DMS79 treated with DMSO at 0.1 percent for 48 hours (cell line): Measurements from ENCODE around the gene C1QTNF12.
"Not testable (repeated sequence)": the region's sequence is repeated elsewhere in the genome, so short reads cannot be mapped to it uniquely, and the experiment has no call there.

Experiments used
- DNase-seq: peaks from one replicate; lab custom pipeline; 2025; lab: John Stamatoyannopoulos, UW

Gene C1QTNF12

DNA sequence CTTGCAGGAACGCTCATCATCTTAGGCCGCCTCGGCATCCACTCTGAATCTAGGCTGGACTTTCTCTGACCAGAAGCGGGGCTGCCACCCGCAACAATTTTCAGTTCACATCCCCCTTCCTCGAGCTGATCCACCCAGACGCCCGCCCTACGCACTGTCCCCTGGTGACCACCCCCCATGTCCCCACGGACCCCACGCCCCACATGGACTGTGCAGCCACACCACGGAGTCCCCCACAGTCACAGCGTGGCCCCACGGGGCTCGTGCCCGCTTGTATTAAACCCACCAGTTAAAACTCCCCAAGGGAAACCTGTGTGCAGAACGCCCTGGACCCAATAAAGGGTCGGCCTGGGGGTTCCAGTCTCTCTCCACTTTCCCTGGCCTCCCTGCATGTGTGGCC lies 13.0 kb upstream of the C1QTNF12 start:
- DNase-seq, result no peak

DNA sequence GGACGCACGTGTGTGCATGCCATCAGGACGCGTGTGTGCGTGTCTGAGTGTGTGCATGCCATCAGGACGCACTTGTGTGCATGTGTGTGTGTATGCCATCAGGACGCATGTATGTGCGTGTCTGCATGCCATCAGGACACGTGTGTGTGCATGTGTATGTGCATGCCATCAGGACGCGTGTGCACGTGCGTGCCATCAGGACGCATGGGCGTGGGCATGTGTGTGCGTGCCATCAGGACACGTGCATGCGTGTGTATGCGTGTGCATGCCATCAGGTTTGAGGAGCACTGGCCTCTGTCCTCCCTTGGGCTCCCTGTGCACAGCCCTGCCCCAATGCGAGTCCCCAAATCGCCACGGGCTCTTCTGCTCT lies 12.6 kb upstream of the C1QTNF12 start:
- DNase-seq, result no peak

DNA sequence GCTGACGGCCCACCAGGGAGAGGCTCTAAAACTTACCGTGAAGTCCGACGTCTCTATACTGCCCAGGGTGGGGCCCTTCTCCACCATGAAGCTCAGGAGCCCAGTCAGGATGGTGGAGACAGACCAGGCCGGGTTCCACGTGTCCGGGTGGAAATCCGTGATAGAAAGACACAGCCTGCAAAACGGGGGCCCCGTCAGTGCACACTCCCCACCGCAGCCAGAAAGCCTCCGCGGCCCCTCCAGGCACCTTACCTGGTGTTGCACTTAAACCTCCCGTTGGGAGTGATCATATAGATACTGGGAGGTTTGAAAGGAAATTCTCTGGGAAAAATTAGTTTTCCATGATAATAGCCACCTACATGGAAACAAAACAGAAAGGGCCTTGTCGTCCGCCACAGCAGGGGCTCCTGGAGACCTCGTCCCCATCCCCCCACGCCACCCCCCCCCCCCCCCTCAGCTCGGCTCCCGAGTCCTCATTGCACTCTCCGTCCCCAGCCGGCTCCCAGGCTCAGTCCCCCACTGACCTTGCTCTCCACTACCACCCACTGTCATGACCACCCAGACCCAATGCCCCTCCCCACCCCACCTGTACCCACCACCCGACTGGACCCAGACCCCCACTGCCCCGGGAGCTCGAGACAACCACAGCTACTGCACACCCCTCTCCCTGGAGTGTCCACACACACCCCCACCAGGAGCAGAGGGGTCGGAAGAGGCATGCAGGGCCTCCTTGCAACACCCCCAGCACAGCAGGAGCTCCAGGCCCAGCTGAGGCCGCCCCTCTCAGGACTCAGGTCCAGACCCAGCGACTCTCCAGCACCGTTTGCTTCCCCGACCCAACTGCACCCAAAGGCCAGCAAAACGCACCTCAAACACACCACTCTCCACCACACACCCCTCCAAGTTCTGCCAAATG lies 10.7 kb upstream of the C1QTNF12 start:
- DNase-seq, result no peak

DNA sequence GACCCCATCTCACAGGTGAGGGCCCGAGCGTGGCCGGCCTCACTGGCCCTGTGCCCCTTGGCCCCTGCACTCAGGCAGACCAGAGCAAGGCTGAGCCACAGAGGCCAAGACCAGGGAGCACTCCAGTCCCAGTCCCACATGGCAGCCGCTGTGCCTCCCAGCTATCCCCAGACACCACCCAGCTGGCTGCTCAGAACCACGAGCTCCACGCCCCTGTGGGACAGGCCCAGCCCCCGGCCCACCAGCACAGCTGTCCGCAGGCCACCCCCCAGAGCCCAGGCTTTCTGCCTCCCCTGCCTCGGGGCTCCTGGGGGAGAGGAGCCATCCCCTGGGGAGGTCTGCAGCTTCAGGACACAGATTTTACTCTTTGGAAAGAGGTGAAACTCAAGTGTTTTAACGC lies 9.1 kb upstream of the C1QTNF12 start:
- no peak for DNase-seq

DNA sequence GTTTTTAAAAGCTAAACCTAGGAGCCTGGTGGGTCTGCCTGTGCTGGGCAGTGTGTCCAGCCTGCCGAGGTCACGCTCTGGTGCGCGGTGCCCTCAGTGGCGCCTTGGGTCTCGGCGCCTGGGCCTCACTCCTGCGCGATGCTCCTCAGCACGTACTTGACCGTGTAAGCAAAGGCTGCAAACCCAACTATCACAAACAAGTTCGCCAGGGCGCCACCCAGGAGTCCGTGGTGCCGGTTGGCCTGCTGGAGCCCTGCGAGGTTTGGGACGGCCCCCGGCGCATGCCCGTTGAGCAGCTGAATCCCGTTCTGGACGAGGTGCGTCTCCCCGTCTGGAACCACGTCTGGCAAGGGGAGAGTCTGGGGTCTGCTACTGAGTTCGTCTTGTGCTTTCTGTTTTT lies 8.6 kb upstream of the C1QTNF12 start:
- no peak for DNase-seq

DNA sequence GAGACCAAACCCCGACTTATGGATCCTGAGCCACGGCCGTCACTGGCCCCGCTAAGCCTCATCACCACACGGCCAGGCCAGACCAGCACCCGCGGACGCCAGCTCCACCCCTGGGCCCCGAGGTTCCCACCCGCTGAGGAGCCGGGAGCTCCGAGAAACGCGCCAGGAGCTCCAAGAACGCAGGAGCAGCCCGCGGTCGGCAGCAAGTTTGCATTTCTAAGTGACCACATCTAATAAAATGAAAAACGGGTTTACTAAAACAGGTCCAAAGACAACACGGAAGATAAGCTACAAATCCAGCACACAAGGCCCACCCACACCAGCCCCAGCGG lies 8.1 kb upstream of the C1QTNF12 start:
- no peak for DNase-seq

DNA sequence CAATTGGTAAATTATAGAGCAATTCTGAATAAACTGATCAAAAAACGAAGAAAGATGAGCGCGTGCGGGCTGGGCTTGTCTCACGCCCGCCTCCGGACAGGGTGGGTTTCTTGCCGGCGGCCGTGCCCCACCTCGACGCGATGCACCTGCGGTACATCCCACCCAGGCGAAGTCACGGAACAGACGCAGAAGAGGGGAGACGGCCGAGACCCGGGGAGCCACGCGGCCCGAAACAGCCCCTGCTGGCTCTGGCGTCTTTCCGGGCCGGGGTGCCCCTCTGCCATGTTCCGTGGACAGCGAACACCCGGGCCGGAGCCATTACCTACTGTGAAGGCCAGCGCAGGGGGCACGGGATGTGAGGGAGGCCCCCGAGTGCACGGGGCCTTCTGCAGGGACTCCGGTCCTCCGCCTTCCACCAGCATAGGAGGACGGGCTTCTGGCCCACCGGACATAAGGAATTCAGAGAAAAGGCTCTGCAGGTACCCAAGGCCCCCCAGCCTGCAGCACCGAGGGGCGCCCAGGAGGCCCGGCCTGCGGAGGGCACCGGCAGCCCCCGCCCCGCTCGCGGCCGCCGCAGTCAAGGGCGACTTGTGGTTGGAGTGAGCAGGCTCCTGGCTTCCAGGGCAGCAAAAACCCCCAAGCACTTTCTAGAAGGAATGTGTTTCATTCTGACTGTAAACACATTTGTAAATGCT lies 7.6 kb upstream of the C1QTNF12 start:
- DNase-seq, result no peak

DNA sequence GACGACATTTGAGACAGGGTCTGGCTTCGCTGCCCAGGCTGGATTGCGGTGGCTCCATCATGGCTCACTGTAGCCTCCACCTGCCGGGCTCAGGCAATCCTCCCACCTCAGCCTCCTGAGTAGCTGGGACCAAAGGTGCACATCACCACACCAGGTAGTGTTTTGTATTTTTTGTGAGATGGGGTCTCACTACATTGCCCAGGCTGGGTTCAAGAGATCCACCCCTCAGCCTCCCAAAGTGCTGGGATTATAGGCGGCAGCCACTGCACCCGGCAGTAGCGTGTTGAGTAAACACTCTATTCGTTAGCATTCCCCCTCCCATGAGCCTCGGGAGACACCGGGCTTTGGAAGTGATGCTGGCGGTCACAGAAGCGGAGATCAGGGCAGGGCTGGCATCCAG lies 6.8 kb upstream of the C1QTNF12 start:
- DNase-seq, result no peak

DNA sequence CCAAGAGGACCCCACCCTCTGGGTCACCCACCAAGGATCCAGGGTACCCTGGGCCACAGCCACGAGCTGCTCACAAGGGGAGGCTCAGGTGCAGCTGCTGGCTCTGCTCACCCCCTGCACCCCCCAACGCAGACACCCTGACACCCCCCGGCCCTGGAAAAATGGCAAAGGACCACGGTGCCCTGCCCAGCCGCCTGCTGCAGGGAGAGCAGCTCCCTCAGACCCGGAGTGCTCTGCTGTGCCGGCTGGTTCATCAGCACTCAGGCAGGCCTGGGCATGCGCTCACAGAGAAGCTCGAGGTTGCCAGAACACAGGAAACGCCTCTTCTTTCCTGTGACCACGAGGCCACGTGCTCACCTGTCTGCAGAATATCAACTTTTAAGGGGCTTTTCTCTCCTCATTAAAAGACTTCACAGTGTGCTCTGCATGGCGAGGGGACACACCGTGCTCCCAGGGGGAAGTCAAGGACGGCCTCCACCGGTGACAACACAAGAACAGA lies 4.3 kb upstream of the C1QTNF12 start:
- peak; percentile 51 for DNase-seq

DNA sequence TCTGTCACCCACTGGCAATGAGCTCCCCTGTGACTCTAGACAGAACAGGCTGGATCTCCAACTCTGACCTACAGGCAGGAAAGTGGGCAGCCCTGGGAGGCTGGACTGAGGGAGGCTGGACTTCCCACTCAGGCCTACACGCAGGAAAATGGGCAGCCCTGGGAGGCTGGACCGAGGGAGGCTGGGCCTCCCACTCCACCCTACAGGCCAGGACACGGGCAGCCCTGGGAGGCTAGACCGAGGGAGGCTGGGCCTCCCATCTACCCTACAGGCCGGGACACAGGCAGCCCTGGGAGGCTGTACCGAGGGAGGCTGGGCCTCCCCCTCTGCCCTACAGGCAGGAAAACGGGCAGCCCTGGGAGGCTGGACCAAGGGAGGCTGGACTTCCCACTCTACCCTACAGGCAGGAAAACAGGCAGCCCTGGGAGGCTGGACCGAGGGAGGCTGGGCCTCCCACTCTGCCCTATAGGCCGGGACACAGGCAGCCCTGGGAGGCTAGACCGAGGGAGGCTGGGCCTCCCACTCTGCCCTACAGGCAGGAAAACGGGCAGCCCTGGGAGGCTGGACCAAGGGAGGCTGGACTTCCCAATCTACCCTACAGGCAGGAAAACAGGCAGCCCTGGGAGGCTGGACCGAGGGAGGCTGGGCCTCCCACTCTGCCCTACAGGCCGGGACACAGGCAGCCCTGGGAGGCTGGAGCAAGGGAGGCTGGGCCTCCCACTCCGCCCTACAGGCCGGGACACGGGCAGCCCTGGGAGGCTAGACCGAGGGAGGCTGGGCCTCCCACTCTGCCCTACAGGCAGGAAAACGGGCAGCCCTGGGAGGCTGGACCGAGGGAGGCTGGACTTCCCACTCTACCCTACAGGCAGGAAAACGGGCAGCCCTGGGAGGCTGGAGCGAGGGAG lies 1.7 kb upstream of the C1QTNF12 start:
- not testable (repeated sequence) for DNase-seq

DNA sequence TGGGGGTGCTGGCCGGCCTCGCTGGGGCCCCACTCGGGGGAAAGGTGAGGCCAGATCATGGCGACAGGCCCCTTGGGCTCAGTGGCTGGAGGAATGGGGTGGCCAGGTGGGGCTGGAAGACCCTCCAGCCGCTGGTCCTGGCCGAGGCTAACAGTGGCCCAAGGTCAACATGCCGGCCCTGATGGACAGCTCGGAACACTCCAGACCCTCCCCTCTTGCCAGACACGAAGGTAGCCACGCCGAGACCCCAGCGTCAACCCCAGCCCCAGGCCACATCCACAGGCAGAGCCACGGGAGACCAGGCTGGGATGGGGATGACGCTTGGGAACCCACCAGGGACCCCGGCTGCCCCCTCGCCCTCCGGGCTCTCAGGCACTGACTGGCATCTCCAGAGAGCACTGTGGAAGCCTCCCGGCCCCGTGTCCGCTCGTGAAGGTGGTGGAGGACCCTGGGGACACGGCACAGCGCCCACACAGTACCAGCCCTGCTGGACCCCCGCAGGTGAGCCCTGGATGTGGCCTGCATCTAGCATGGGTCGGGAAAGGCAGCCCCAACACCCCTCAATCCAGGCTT lies 905 bp upstream of the C1QTNF12 start:
- no peak for DNase-seq

DNA sequence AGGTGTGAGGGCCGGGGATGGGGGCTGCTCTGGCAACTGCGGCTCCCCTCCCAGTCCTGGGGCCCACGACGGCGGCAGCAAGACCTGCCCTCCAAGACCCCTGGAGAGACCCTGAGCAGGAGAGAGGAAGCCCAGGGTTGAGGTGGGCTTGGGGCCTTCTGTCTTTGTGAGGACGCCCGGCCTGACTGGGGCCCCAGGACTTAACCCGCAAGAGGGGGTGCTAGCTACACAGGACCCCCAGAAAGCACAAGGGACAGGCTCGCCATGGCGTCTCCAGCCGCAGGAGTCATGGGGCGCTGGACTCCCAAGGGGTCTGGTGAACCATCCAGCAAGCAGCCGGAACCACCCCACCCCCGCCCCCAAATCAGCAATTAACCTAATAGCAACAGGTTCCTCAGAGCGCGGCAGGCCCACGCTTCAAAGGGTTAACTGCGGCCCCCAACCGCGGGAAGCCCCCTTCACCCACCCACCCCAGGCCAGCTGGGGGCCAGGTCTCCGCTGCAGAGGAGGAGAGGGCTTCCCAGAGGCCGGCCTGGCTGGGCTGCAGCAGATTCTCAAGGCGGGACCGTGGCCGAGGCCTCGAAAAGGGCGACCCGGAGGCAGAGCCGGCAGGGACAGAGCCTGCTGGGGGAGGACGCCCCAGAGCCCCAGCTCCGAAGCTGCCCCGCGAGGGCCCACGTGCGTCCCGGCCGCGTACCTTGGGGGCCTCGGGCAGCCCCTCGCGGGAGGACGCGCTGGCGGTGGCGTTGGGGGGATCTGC lies 525 bp downstream of the C1QTNF12 start:
- no peak for DNase-seq

DNA sequence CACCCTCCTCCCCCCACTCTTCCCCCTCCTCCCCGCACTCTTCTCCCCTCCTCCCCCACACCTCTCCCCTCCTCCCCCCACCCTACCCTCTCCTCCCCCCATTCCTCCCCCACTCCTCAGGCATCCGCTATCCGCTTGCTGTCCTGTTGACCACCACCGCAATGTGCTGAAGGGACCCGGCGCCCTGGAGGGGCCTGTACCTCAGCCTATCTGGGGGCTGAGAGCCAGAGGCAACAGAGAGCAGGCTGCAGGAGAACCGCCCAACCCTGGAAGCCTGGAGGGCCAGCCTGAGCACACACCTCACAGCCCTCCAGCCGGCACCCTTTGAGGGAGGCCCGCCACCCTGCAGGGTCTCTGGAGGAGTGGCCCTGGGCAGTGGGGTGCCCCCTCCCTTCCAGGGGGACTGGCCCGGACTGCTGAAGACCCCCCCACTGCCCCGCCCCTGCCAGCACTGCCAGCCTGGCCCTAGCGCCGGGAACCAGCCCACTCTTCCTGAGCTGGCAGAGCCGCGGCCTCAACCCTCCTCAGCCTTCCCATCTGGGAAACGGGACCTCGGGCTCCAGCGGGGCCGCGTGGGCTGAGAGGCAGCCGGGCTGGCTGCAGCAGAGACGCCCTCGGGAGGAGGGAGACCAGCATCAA lies 1.2 kb downstream of the C1QTNF12 start:
- no peak for DNase-seq

DNA sequence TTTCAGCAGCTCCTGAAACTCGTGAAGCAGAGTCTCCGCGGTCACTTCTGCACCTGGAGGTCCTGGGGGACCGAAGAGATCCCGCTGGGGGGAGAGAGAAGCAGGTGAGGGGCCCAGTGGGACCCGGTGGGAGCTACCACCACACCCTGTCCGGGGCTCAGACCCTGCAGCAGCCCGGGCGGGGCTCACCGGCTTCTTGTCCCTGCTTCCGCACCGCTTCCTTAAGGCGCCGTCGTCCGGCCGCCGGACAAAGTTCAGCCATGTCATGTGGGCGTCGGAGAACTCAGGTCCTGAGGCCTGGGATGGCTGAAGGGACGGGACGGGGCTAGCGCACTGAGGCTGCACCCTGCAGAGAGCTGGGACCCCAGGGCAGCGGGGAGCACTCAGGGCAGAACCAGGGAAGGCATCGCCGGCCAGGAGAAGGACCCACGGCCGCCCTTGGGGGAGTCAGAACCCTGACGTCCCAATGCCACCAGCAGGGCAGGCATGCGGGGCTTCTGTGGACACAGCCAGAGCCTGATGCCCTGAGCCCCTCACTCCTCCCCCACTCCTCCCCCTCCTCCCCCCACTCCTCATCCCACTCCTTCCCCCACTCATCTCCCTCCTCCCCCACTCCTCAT lies 2.2 kb downstream of the C1QTNF12 start:
- no peak for DNase-seq

DNA sequence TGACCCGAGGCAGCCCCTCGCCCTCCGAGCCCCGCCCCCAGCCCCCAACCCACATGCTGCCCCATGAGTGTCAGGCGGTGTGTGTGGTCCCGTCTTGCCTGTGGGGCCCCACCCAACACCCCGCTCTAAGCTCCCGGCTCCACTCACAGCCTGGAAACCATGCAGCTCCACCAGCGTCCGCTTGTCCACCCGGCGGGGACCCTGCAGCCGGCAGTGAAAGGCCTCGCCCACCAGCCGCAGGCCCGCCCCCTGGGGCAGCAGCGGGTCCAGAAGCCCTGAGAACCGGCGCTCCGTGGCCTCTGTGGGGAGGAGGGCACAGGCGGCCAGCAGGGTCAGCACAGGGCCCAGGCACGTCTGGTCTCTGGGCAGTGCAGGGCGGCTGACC lies 2.7 kb downstream of the C1QTNF12 start:
- DNase-seq, result no peak

DNA sequence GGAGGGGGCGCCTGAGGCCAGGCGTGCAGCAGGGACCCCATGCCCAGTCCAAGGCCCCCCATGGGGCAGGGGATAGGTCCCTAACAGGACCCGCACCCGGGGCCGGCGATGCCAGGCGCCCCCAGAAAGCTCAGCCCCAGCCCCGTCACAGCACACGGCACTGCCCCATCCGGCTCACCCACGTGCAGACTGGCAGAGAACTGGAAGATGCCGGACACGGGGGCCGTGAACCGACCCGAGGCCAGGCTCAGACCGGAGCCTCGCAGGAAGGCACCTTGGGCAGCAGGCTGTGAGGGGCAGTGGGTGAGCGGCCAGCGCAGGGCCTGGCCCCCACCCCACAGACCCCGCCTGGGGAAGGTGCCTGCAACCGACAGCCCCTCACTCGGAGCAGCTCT lies 3.3 kb downstream of the C1QTNF12 start:
- DNase-seq, result no peak

DNA sequence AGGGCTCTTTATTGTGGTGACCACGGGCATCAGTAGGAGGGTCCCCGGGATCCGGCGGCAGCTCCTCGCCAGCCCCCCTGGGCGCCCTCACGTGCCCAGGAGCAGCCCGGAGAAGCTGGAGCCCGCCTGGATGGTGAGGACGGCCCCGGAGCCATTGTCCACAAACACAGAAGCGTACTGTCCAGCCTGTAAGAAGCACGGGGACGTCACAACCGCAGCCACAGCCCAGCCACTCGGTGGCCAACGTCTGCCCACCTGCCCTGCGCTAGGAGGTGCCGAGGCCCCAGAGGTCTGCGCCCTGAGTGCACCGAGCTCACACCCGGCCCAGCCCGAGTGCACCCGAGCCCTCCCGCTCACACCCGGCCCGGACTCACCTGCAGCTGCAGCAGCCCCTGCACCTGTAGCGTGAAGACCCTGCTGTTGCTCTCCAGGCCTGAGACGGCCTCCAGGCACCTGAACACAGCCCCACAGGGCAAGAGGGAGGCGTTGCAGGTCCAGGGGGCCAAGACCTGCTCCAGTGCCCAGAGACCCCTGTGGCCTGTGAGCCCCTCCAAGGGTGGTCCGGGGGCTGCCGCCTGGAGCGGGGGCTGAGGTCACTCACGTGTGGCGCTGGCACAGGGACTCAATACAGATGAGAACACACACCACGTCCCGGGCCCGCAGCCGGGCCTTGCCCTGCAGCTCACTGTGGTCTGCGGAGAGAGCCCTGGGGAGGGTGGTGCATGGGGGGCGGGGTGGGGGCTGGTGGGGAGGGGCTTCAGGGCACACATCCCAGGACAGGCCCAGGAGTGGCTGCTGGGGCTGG lies 3.9 kb downstream of the C1QTNF12 start:
- DNase-seq, result no peak

DNA sequence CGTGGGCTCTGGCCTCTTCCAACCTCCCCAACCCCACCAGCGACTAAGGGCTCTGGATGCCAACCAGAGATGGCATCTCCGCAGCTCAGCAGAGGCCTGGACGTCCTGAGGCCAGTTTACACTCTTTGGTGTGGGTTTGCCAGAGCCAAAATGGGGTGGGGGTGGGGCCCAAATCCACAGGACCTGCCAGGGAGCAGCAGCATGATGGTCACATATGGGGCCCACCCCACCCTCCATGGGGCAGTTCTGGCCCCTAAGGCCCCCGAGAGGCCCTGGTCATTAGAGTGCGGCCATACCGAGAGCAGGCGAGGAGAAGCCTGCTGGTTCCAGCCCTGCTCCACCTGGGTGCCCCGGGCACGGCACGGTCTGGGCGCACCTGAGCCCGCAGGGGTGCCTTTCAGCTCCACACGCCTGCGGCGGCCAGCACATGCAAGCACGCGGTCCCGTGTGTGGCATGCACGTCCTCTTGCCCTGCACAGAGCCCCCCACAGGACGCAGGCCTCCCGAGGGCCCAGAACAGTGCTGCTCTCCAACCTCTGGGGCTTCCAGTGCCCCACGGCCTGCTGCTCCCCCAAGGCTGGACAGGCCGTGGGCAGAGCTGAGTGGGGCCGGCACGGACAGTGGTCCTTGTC lies 4.8 kb downstream of the C1QTNF12 start:
- no peak for DNase-seq
